Muscle of leg (tissue), 11 donors: Measurements from ENCODE around the gene DCTN4. TPM values are rescaled to one million over a fixed set of nuclear protein-coding genes. Genes with fewer than 3 reads are reported as not detected.
"Not testable (repeated sequence)": the region's sequence is repeated elsewhere in the genome, so short reads cannot be mapped to it uniquely, and the experiment has no call there.

Experiments used
- DNase-seq: peaks from one replicate; pipeline ENCODE4 v3.0.0; 2013
- H3K27ac ChIP-seq: one replicate; pipeline ENCODE4 v1.5.1; 2013; ENCODE audit warnings: mild to moderate bottlenecking, low read length, control low read depth
- H3K27me3 ChIP-seq: one replicate; pipeline ENCODE4 v1.6.1; 2013; ENCODE audit warnings: low read length; ENCODE audit not compliant: control insufficient read depth, insufficient read depth
- H3K36me3 ChIP-seq: one replicate; pipeline ENCODE4 v1.6.1; 2013; ENCODE audit warnings: low read length; ENCODE audit not compliant: control insufficient read depth, insufficient read depth
- H3K4me1 ChIP-seq: one replicate; pipeline ENCODE4 v1.6.1; 2013; ENCODE audit warnings: low read length; ENCODE audit not compliant: control insufficient read depth, insufficient read depth
- H3K4me3 ChIP-seq: one replicate; pipeline ENCODE4 v1.5.1; 2013; ENCODE audit warnings: low read length, control low read depth
- H3K9me3 ChIP-seq: replicated peaks from 2 replicates; pipeline ENCODE4 v1.6.1; 2013; ENCODE audit warnings: low read depth, low read length; ENCODE audit not compliant: control insufficient read depth
- WGBS: methylation state at CpG from one replicate; pipeline ENCODE4 v1.1.5; 2013; ENCODE audit warnings: missing lambda C conversion rate; ENCODE audit not compliant: insufficient coverage; 5-methylcytosine and 5-hydroxymethylcytosine counted together
- polyA plus RNA-seq, 8 donors: library from polyadenylated mRNA; unstranded; fragments of 120-200 nt; gene quantifications; one replicate each; pipeline versions ENCODE4 v1.2.1 to v1.2.3, GENCODE V29; 2013; ENCODE audit warnings: inconsistent platforms in 1 of 8, low replicate concordance in 1 of 8; ENCODE audit not compliant: insufficient read length in 8 of 8, insufficient read depth in 1 of 8
- total RNA-seq: library from RNA; stranded (reverse); fragments of 120-200 nt; gene quantifications from one replicate; pipeline ENCODE4 v1.2.4, GENCODE V29; 2013

Gene DCTN4
- total and polyA plus RNA-seq, 9 donors: 33.1 to 43.8 (median 36.4) TPM

DNA sequence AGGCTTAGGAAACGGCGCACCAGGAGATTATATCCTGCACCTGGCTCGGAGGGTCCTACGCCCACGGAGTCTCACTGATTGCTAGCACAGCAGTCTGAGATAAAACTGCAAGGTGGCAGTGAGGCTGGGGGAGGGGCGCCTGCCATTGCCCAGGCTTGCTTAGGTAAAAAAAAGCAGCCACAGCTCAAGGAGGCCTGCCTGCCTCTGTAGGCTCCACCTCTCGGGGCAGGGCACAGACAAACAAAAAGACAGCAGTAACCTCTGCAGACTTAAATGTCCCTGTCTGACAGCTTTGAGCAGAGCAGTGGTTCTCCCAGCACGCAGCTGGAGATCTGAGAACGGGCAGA, 15.7 kb downstream of the DCTN4 start:
- not testable (repeated sequence) for DNase-seq, H3K9me3 ChIP-seq, H3K4me3 ChIP-seq, H3K36me3 ChIP-seq, H3K27ac ChIP-seq, H3K27me3 ChIP-seq, H3K4me1 ChIP-seq
- WGBS: 100% methylated on average over 2 of the region's 9 CpGs

GRCh38 chr5:150742455-150743141, 16.2 kb downstream of the DCTN4 start:
- not testable (repeated sequence) for H3K4me1 ChIP-seq, DNase-seq, H3K4me3 ChIP-seq, H3K36me3 ChIP-seq, H3K27me3 ChIP-seq, H3K27ac ChIP-seq, H3K9me3 ChIP-seq
- 100% methylated on average over 2 of the region's 18 CpGs for WGBS

- H3K27ac ChIP-seq: no peak overlapping the region
- peaks cover 10% of the 10 kb centered on the region for H3K9me3 ChIP-seq
- DNase-seq: no peak
These were observed 17.8 kb downstream of the DCTN4 start for GRCh38 chr5:150740992-150741391.

GRCh38 chr5:150738862-150739261, 20.0 kb downstream of the DCTN4 start:
- H3K36me3 ChIP-seq: peaks cover 27% of the 10 kb centered on the region
- H3K4me3 ChIP-seq: no peak overlapping the region
- H3K4me1 ChIP-seq: no peaks in the 10 kb centered on the region
- H3K27ac ChIP-seq: no peak overlapping the region
- H3K9me3 ChIP-seq: peaks cover 17% of the 10 kb centered on the region
- DNase-seq: no peak
- no peaks in the 10 kb centered on the region for H3K27me3 ChIP-seq
- WGBS: 96% methylated on average over 3 of the region's 7 CpGs

More at GRCh38 chr5:150740992-150741391, 17.8 kb downstream of the DCTN4 start:
- no peaks in the 10 kb centered on the region for H3K4me1 ChIP-seq
- no peaks in the 10 kb centered on the region for H3K27me3 ChIP-seq
- peaks cover 12% of the 10 kb centered on the region for H3K36me3 ChIP-seq
- no peak overlapping the region for H3K4me3 ChIP-seq

DNA sequence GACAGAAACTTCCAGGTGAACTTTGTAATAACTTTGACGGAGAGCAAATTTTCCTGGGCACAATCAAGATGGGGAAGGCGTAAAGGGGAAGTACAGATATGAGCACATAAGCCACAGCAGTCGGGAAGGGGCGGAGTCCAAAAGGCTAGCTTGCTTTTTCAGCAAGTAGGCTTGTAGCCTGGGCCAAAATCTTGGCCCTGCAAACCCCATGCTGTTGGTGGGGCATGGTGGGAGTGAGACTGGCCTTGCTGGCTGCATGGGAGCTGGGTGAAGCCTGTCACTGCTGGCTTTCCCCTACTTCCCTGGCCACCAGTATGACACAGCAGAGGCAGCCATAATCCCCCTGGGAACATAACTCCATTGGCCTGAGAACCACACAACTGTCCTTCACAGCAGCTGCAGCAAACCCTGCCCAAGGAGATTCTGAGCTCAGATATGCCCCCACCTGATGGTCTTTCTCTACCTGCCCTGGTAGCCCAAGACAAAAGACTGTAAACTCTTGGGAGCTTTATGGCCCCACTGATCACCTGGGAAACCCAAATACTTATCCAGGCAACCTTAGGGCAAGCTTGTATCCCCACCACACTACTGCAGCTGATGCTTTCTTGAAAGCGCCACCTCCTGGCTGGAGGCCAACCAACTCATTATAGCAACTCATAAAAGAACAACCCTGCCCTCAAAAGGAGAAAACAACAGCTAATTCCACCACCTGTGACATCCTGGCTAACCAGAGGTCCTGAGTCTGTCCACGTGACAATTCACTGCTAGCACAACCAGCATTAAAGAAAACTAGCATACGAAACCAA, 24.0 kb downstream of the DCTN4 start:
- Histone ChIP-seq H3K9me3 (peaks cover 17% of the 10 kb centered on the region), H3K4me1 (no peaks in the 10 kb centered on the region), H3K27ac (peak overlapping the region; percentile 47), H3K4me3 (no peak overlapping the region), H3K36me3 (peaks cover 45% of the 10 kb centered on the region), H3K27me3 (no peaks in the 10 kb centered on the region)
- 91% methylated on average over 7 of the region's 7 CpGs for WGBS
- peak; percentile 65 for DNase-seq

- peak; percentile 67 for DNase-seq
- H3K9me3 ChIP-seq: peaks cover 13% of the 10 kb centered on the region
- H3K4me3 ChIP-seq: no peak overlapping the region
- 100% methylated on average over 2 of the region's 6 CpGs for WGBS
- H3K36me3 ChIP-seq: peaks cover 51% of the 10 kb centered on the region
- no peaks in the 10 kb centered on the region for H3K27me3 ChIP-seq
- H3K4me1 ChIP-seq: no peaks in the 10 kb centered on the region
- H3K27ac ChIP-seq: peak overlapping the region; percentile 29
These were observed 27.1 kb downstream of the DCTN4 start for GRCh38 chr5:150731669-150732242.

DNA sequence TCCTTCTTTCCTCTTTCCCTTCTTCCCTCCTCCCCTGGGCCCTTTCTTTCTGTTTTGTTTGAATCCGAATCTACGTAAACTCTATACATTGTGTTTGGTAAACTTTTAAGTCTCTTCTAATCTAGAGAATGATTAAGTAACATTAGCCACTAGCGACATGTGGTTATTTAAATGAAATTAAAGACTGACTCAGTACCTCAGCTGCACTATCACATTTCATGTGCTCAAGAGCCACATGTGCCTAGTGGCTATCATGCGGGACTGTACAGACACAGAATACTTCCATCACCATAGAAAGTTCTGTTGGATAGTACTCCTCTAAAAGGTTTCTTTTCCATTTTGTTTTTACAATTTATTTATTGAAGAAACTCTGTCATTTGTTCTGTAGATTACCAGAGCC, 29.0 kb downstream of the DCTN4 start:
- Histone ChIP-seq H3K9me3 (peaks cover 7% of the 10 kb centered on the region), H3K27me3 (no peaks in the 10 kb centered on the region), H3K4me1 (no peaks in the 10 kb centered on the region), H3K27ac (no peak overlapping the region), H3K36me3 (peaks cover 43% of the 10 kb centered on the region), H3K4me3 (no peak overlapping the region)
- WGBS: no CpG with 5 or more reads among the region's 4 CpGs
- DNase-seq: no peak

- peaks cover 20% of the 10 kb centered on the region for H3K36me3 ChIP-seq
- WGBS: no CpG with 5 or more reads among the region's 2 CpGs
These were observed 35.0 kb downstream of the DCTN4 start for GRCh38 chr5:150723845-150724244.

GRCh38 chr5:150710165-150710564, 48.7 kb downstream of the DCTN4 start:
- Histone ChIP-seq H3K36me3 (peaks cover 42% of the 10 kb centered on the region), H3K9me3 (no peaks in the 10 kb centered on the region), H3K27me3 (no peaks in the 10 kb centered on the region), H3K4me1 (no peaks in the 10 kb centered on the region), H3K27ac (no peak overlapping the region), H3K4me3 (no peak overlapping the region)
- no CpG with 5 or more reads among the region's 2 CpGs for WGBS
- no peak for DNase-seq

More at GRCh38 chr5:150723845-150724244, 35.0 kb downstream of the DCTN4 start:
- Histone ChIP-seq H3K9me3 (no peaks in the 10 kb centered on the region), H3K27me3 (no peaks in the 10 kb centered on the region), H3K4me1 (no peaks in the 10 kb centered on the region), H3K4me3 (no peak overlapping the region), H3K27ac (no peak overlapping the region)
- no peak for DNase-seq

DNA sequence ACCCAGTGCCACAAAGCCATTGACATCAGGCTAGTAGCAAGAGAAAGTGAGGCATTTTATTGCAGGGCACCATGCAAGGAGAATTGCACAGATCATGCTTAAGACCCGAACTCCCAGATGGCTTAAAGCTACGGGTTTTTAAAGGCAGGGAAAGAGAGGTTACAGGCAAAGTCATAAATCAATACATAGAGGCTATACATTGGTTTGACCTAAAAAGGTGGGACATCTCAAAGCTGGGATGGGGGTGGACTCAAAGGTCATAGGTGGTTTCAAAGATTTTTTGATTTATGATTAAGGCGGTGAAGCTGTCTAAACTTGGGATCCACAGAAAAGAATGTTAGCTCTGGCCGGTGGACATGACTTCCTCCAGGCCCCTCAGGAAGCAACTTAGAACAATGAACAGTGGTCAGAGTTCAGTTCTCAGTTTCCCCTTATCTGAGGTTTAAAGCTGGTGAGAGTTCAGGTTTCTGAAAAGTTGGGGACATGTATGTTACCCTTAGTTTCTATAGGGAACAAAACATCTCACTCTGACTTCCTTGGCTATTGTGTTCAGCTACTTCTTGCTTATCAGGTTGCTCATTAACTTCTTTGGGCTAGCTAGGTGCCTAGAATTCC, 51.9 kb downstream of the DCTN4 start:
- H3K36me3 ChIP-seq: peaks cover 26% of the 10 kb centered on the region

More for the DNA sequence above, 51.9 kb downstream of the DCTN4 start:
- Histone ChIP-seq H3K9me3 (no peaks in the 10 kb centered on the region), H3K27me3 (no peaks in the 10 kb centered on the region), H3K4me3 (no peak overlapping the region), H3K4me1 (no peaks in the 10 kb centered on the region), H3K27ac (no peak overlapping the region)
- DNase-seq: no peak
- 27% methylated on average over 2 of the region's 4 CpGs for WGBS
